OCI-LY7 (cell line): ENCODE measurements around the gene CDRT15L2. TPM values are rescaled to one million over a fixed set of nuclear protein-coding genes. Genes with fewer than 3 reads are reported as not detected.
"Not testable (repeated sequence)": the region's sequence is repeated elsewhere in the genome, so short reads cannot be mapped to it uniquely, and the experiment has no call there.

Experiments
- BruUV-seq: library from RNA; stranded (reverse); fragments of 400-500 nt; replicated peaks from 2 replicates; lab custom pipeline; 2021; lab: Mats Ljungman, UMichigan
- CTCF ChIA-PET: fragments of 300-600 bp; sonication (Branson Sonifier 250); formaldehyde crosslinking; loops from one replicate; lab custom pipeline; 2022; ENCODE audit warnings: antibody characterized with exemption; ENCODE audit not compliant: unreplicated experiment; lab: Charles Lee
- POLR2A ChIA-PET: fragments of 300-600 bp; sonication (Branson Sonifier 250); formaldehyde crosslinking; loops from one replicate; lab custom pipeline; 2022; ENCODE audit warnings: antibody characterized with exemption; lab: Charles Lee
- DNase-seq: peaks from one replicate; pipeline ENCODE4 v3.0.0-alpha.2; 2015; ENCODE audit warnings: low spot score
- H2AFZ ChIP-seq: fragments of 200-600 bp; sonication (generic), shearing (Covaris generic); 2 replicates; pipeline ENCODE4 v1.6.1; 2014; ENCODE audit warnings: mild to moderate bottlenecking, antibody characterized with exemption, low read length, moderate library complexity
- H3K27ac ChIP-seq: fragments of 200-600 bp; sonication (generic); 2 replicates; pipeline ENCODE4 v1.5.1; 2014; ENCODE audit warnings: mixed run types, low read depth, mild to moderate bottlenecking, moderate library complexity, low read length, inconsistent platforms; ENCODE audit not compliant: poor library complexity, severe bottlenecking
- H3K36me3 ChIP-seq: fragments of 200-600 bp; sonication (generic); 2 replicates; pipeline ENCODE4 v1.6.1; 2014; ENCODE audit warnings: mild to moderate bottlenecking, antibody characterized with exemption, low read length, moderate library complexity, mixed read lengths; ENCODE audit not compliant: insufficient read depth
- H3K4me1 ChIP-seq: fragments of 200-600 bp; sonication (generic); 2 replicates; pipeline ENCODE4 v1.5.1; 2014; ENCODE audit warnings: mild to moderate bottlenecking, low read length; ENCODE audit not compliant: insufficient read depth, poor library complexity, severe bottlenecking
- H3K4me2 ChIP-seq: fragments of 200-600 bp; sonication (generic); 2 replicates; pipeline ENCODE4 v1.6.1; 2014; ENCODE audit warnings: mild to moderate bottlenecking, low read length
- H3K4me3 ChIP-seq: fragments of 200-600 bp; sonication (generic); 2 replicates; pipeline ENCODE4 v1.5.1; 2014; ENCODE audit warnings: mild to moderate bottlenecking, low read depth, low read length; ENCODE audit not compliant: poor library complexity, severe bottlenecking
- H3K79me2 ChIP-seq: fragments of 200-600 bp; sonication (generic); 2 replicates; pipeline ENCODE4 v1.6.1; 2016; ENCODE audit warnings: low read depth, mild to moderate bottlenecking, low read length, moderate library complexity, mixed read lengths; ENCODE audit not compliant: insufficient read depth
- H3K9me2 ChIP-seq: fragments of 200-600 bp; sonication (generic); 2 replicates; pipeline ENCODE4 v1.6.1; 2016; ENCODE audit warnings: mild to moderate bottlenecking, low read length, mixed read lengths; ENCODE audit not compliant: insufficient read depth
- H3K9me3 ChIP-seq: fragments of 200-600 bp; sonication (generic); 2 replicates; pipeline ENCODE4 v1.6.1; 2014; ENCODE audit warnings: mild to moderate bottlenecking, mixed run types, low read length, mixed read lengths
- H4K20me1 ChIP-seq: fragments of 200-600 bp; sonication (generic); 2 replicates; pipeline ENCODE4 v1.6.1; 2014; ENCODE audit warnings: mild to moderate bottlenecking, antibody characterized with exemption, low read length, moderate library complexity, mixed read lengths; ENCODE audit not compliant: insufficient read depth
- intact Hi-C: fragments of 100-400 bp; cut with micrococcal nuclease; formaldehyde crosslinking; loops from one replicate; pipeline ENCODE4 v1.10.0; 2022; ENCODE audit not compliant: unreplicated experiment
- total RNA-seq, 2 experiments: library from RNA; depleted of rRNA in 1 of 2; stranded (reverse); fragments of >200 nt in 1 of 2; shearing (Covaris generic) in 1 of 2; gene quantifications; 2 replicates each; pipeline ENCODE4 v1.2.3, GENCODE V29; 2014 to 2022

CDRT15L2 gene
- total RNA-seq, 2 experiments from 2014 or later, result not detected

GRCh38 chr17:20540865-20541264 lies 38.7 kb upstream of the CDRT15L2 start:
- H3K79me2 ChIP-seq, H4K20me1 ChIP-seq, H3K36me3 ChIP-seq, CTCF ChIA-PET, BruUV-seq, H3K9me2 ChIP-seq, intact Hi-C loops, H3K9me3 ChIP-seq, POLR2A ChIA-PET: not testable (repeated sequence)
- DNase-seq, result peak; percentile 49
- Histone ChIP-seq H3K4me2 (peak overlapping the region; percentile 64), H3K4me3 (peak overlapping the region; percentile 35), H3K27ac (peak overlapping the region; percentile 53), H2AFZ (peak overlapping the region; percentile 72; the same call in 1 of the 2 replicates), H3K4me1 (peaks cover 19% of the 10 kb centered on the region)

GRCh38 chr17:20541853-20542546 lies 37.5 kb upstream of the CDRT15L2 start:
- H3K27ac ChIP-seq, H3K9me2 ChIP-seq, H3K9me3 ChIP-seq, intact Hi-C loops, H3K4me2 ChIP-seq, H3K4me3 ChIP-seq, H3K36me3 ChIP-seq, BruUV-seq, H3K79me2 ChIP-seq, DNase-seq, CTCF ChIA-PET, H4K20me1 ChIP-seq: not testable (repeated sequence)
- H3K4me1 ChIP-seq, result peaks cover 19% of the 10 kb centered on the region
- POLR2A ChIA-PET, result interaction anchor here (0.6 kb wide), 2 partner anchors 337 to 647 kb away, joined by 3 to 5 read pairs; no protein-coding TSS in a partner anchor
- 0 out of 2 replicates have a peak overlapping the region, but pooled peaks have one; percentile 41 for H2AFZ ChIP-seq

- H3K9me2 ChIP-seq, H3K4me1 ChIP-seq, BruUV-seq, H4K20me1 ChIP-seq, H2AFZ ChIP-seq, H3K4me3 ChIP-seq, H3K27ac ChIP-seq, H3K36me3 ChIP-seq, H3K79me2 ChIP-seq, DNase-seq, H3K9me3 ChIP-seq, CTCF ChIA-PET, H3K4me2 ChIP-seq, intact Hi-C loops, POLR2A ChIA-PET: not testable (repeated sequence)
These were observed 31.6 kb upstream of the CDRT15L2 start for GRCh38 chr17:20547923-20548322.

- BruUV-seq, CTCF ChIA-PET, H3K79me2 ChIP-seq, DNase-seq, H3K36me3 ChIP-seq, H3K4me2 ChIP-seq, POLR2A ChIA-PET, H4K20me1 ChIP-seq, H3K4me3 ChIP-seq, H3K4me1 ChIP-seq, H3K9me2 ChIP-seq, intact Hi-C loops, H3K9me3 ChIP-seq, H2AFZ ChIP-seq, H3K27ac ChIP-seq: not testable (repeated sequence)
These were observed 26.6 kb upstream of the CDRT15L2 start for GRCh38 chr17:20552920-20553319.

GRCh38 chr17:20554728-20555127 lies 24.8 kb upstream of the CDRT15L2 start:
- H3K4me2 ChIP-seq, H3K79me2 ChIP-seq, H2AFZ ChIP-seq, H3K9me2 ChIP-seq, CTCF ChIA-PET, H3K4me1 ChIP-seq, H3K36me3 ChIP-seq, H4K20me1 ChIP-seq, DNase-seq, intact Hi-C loops, H3K9me3 ChIP-seq, H3K27ac ChIP-seq, POLR2A ChIA-PET, H3K4me3 ChIP-seq, BruUV-seq: not testable (repeated sequence)

GRCh38 chr17:20555135-20556010 lies 24.2 kb upstream of the CDRT15L2 start:
- H3K4me1 ChIP-seq, H4K20me1 ChIP-seq, POLR2A ChIA-PET, H3K27ac ChIP-seq, intact Hi-C loops, H3K79me2 ChIP-seq, H3K4me3 ChIP-seq, H3K4me2 ChIP-seq, H3K9me3 ChIP-seq, H3K36me3 ChIP-seq, BruUV-seq, H2AFZ ChIP-seq, H3K9me2 ChIP-seq, DNase-seq, CTCF ChIA-PET: not testable (repeated sequence)
